Liver (tissue), 9 donors: ENCODE data around the gene SMG7. TPM values are rescaled to one million over a fixed set of nuclear protein-coding genes. Genes with fewer than 3 reads are reported as not detected.

Source experiments
- DNase-seq: peaks from one replicate; pipeline ENCODE4 v3.0.0-alpha.2; 2017; ENCODE audit warnings: low spot score
- H3K27ac ChIP-seq, 2 donors: one replicate each; pipeline ENCODE4 v1.7.0; 2013; ENCODE audit warnings: inconsistent platforms in 2 of 2, low read length in 2 of 2, control low read depth in 1 of 2, low read depth in 1 of 2, mild to moderate bottlenecking in 1 of 2
- H3K27me3 ChIP-seq, 4 donors: one replicate each; pipeline versions ENCODE4 v1.6.1 to v1.7.0; 2013; ENCODE audit warnings: low read length in 3 of 4, inconsistent platforms in 1 of 4, mild to moderate bottlenecking in 1 of 4, moderate library complexity in 1 of 4; ENCODE audit not compliant: control insufficient read depth in 4 of 4, insufficient read depth in 4 of 4
- H3K36me3 ChIP-seq, 4 donors: one replicate each; pipeline versions ENCODE4 v1.6.1 to v1.7.0; 2013; ENCODE audit warnings: low read length in 3 of 4, mild to moderate bottlenecking in 3 of 4, low read depth in 1 of 4, moderate library complexity in 1 of 4; ENCODE audit not compliant: control insufficient read depth in 4 of 4, insufficient read depth in 3 of 4
- H3K4me1 ChIP-seq, 4 donors: one replicate each; pipeline versions ENCODE4 v1.6.1 to v1.7.0; 2013; ENCODE audit warnings: low read length in 3 of 4, mild to moderate bottlenecking in 3 of 4, moderate library complexity in 1 of 4; ENCODE audit not compliant: control insufficient read depth in 4 of 4, insufficient read depth in 4 of 4
- H3K4me3 ChIP-seq, 3 donors: one replicate each; pipeline versions ENCODE4 v1.6.1 to v1.7.0; 2013; ENCODE audit warnings: low read length in 3 of 3, control low read depth in 1 of 3, low read depth in 1 of 3, mild to moderate bottlenecking in 1 of 3
- H3K9ac ChIP-seq, 2 donors: one replicate each; pipeline ENCODE4 v1.7.0; 2013; ENCODE audit warnings: low read length in 2 of 2, mild to moderate bottlenecking in 2 of 2, moderate library complexity in 2 of 2, control low read depth in 1 of 2, low read depth in 1 of 2
- H3K9me3 ChIP-seq, 4 donors: one replicate each; pipeline versions ENCODE4 v1.6.1 to v1.7.0; 2013; ENCODE audit warnings: low read length in 3 of 4; ENCODE audit not compliant: control insufficient read depth in 4 of 4
- ATF3 ChIP-seq: IDR thresholded peaks from 2 replicates; pipeline ENCODE4 v1.6.1; 2016; ENCODE audit warnings: antibody characterized with exemption
- CTCF ChIP-seq: fragments of 150-350 bp; IDR thresholded peaks from 2 replicates; pipeline ENCODE4 v1.5.1; 2017; ENCODE audit warnings: improper control_type of control experiment, low read depth, low read length; ENCODE audit not compliant: missing input control
- FOXA2 ChIP-seq: IDR thresholded peaks from 2 replicates; pipeline ENCODE4 v1.6.1; 2016; ENCODE audit warnings: antibody characterized with exemption
- GABPA ChIP-seq, 2 donors: IDR thresholded peaks in 1 of 2; conservative IDR thresholded peaks in 1 of 2; 2 replicates each; pipeline ENCODE4 v1.6.1; 2016; ENCODE audit warnings: antibody characterized with exemption in 2 of 2, mild to moderate bottlenecking in 1 of 2, moderate library complexity in 1 of 2
- HNF4A ChIP-seq, 2 donors: conservative IDR thresholded peaks; 2 replicates each; pipeline ENCODE4 v1.6.1; 2016; ENCODE audit warnings: antibody characterized with exemption in 2 of 2, mild to moderate bottlenecking in 2 of 2
- JUND ChIP-seq, 2 donors: IDR thresholded peaks; 2 replicates each; pipeline ENCODE4 v1.6.1; 2016; ENCODE audit warnings: antibody characterized with exemption in 2 of 2
- MAX ChIP-seq: IDR thresholded peaks from 2 replicates; pipeline ENCODE4 v1.6.1; 2016; ENCODE audit warnings: antibody characterized with exemption
- NR2F2 ChIP-seq: IDR thresholded peaks from 2 replicates; pipeline ENCODE4 v1.6.1; 2016; ENCODE audit warnings: antibody characterized with exemption
- REST ChIP-seq: IDR thresholded peaks from 2 replicates; pipeline ENCODE4 v1.6.1; 2016; ENCODE audit warnings: antibody characterized with exemption, mild to moderate bottlenecking
- SP1 ChIP-seq: IDR thresholded peaks from 2 replicates; pipeline ENCODE4 v1.6.1; 2018; ENCODE audit warnings: antibody characterized with exemption, mild to moderate bottlenecking
- TAF1 ChIP-seq: conservative IDR thresholded peaks from 2 replicates; pipeline ENCODE4 v1.6.1; 2016; ENCODE audit warnings: antibody characterized with exemption, mild to moderate bottlenecking
- YY1 ChIP-seq: IDR thresholded peaks from 2 replicates; pipeline ENCODE4 v1.6.1; 2016; ENCODE audit warnings: antibody characterized with exemption, mild to moderate bottlenecking
- WGBS: extraction: QIAGEN DNeasy Blood & Tissue Kit; methylation state at CpG from one replicate; pipeline ENCODE4 v1.1.7; 2013; 5-methylcytosine and 5-hydroxymethylcytosine counted together
- polyA plus RNA-seq, 2 donors: library from polyadenylated mRNA; stranded (reverse) in 1 of 2; unstranded in 1 of 2; fragments of 200-250 nt in 1 of 2; fragments of >200 nt in 1 of 2; fragmentation: Nextera tagmentation in 1 of 2; extraction: Ambion mirVana in 1 of 2; gene quantifications; one replicate each; pipeline versions ENCODE4 v1.2.1 to v1.2.3, GENCODE V29; 2013 to 2015
- total RNA-seq, 2 donors: library from RNA; depleted of rRNA; stranded (reverse); fragments of >200 nt; gene quantifications; one replicate each; pipeline ENCODE4 v1.2.3, GENCODE V29; 2014
- donor health status: healthy.
- donor health status: healthy.
- donor health status: healthy.
- donor health status: healthy.
- donor health status: healthy.

The SMG7 gene
- total and polyA plus RNA-seq, 4 donors, result 9.5 to 28.7 (median 13.6) TPM

GRCh38 chr1:183593356-183593755 lies 121.1 kb downstream of the SMG7 start (continued):
- no peak for TF ChIP-seq CTCF

GRCh38 chr1:183595537-183595936 lies 123.2 kb downstream of the SMG7 start:
- no peak overlapping the region for H3K4me3 ChIP-seq
- no peak for DNase-seq
- no peak for TF ChIP-seq TAF1
- no peaks in the 10 kb centered on the region for H3K9me3 ChIP-seq
- H3K27me3 ChIP-seq, result no peaks in the 10 kb centered on the region
- H3K9ac ChIP-seq, result no peak overlapping the region
- peaks cover 0 to 3% (median 0%) of the 10 kb centered on the region in 4 donors for H3K4me1 ChIP-seq
- H3K27ac ChIP-seq, result no peak overlapping the region
- WGBS, result 89% methylated on average over 2 of the region's 2 CpGs
- H3K36me3 ChIP-seq, result no peaks in the 10 kb centered on the region

- Histone ChIP-seq H3K27ac (no peak overlapping the region), H3K9ac (no peak overlapping the region), H3K36me3 (no peaks in the 10 kb centered on the region), H3K27me3 (no peaks in the 10 kb centered on the region), H3K4me1 (peaks cover 0 to 3% (median 0%) of the 10 kb centered on the region in 4 donors), H3K4me3 (no peak overlapping the region), H3K9me3 (no peaks in the 10 kb centered on the region)
- TF ChIP-seq SP1, result no peak
- no peak for TF ChIP-seq NR2F2
- no peak for TF ChIP-seq YY1
- TF ChIP-seq CTCF, result no peak
- TF ChIP-seq REST, result no peak
- TF ChIP-seq FOXA2, result no peak
- TF ChIP-seq HNF4A (conservative IDR thresholded peaks at IDR 0.05), result no peak
- no peak for TF ChIP-seq MAX
- no peak for TF ChIP-seq GABPA (IDR thresholded peaks at IDR 0.05 in 1 of 2, conservative IDR thresholded peaks at IDR 0.05 in 1 of 2)
- TF ChIP-seq ATF3, result no peak
- no peak for TF ChIP-seq TAF1
- no peak for TF ChIP-seq JUND (IDR thresholded peaks at IDR 0.05)
- 94% methylated on average over 5 of the region's 5 CpGs for WGBS
- no peak for DNase-seq
These were observed 124.2 kb downstream of the SMG7 start for GRCh38 chr1:183596500-183596899.
